COLO668 (cell line): ENCODE data around the gene PDPR.
"Not testable (repeated sequence)": the region's sequence is repeated elsewhere in the genome, so short reads cannot be mapped to it uniquely, and the experiment has no call there.

ENCODE experiments used
- DNase-seq: peaks from one replicate; lab custom pipeline; 2025; ENCODE audit not compliant: unreplicated experiment; lab: John Stamatoyannopoulos, UW

The PDPR gene

GRCh38 chr16:70160821-70161220, 46.7 kb downstream of the PDPR start:
- no peak for DNase-seq

DNA sequence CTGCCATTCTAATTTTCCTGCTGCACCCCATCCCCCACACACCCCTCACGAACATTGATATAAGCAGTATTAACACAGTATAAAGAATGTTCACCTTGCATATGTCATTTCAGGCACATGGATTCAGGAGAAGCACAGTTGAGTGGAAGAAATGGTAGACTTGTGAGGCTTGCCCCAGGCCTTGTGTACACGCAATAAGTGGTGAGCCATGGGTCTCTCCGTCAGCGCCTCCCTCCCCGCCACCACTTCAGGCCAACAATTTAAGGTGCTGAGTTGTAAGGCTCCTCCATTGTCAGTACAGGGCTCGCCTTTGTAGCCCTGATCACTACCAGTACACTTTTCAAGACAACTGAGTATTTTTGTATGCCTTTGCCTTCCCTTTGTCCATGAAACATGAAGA, 47.2 kb downstream of the PDPR start:
- DNase-seq, result no peak

DNA sequence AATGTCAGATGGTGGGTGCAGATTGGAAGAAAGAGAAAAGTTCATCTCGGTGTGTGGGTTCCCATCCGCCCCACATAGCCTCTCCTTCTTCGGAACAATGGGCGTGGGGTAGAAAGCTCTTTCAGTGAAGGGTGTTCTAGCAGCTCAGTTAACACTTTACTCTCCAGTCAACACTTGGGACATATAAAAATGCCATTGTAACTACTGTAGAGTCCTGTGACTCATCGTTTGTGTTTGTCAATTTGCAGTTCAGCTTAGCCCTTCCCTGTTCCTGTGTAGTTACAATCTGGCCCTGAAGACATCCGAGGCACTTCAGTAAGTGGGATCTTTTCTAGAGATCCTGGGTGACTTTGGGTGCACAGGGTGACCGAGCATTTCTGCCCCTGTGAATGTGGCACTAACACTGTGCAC, 47.9 kb downstream of the PDPR start:
- DNase-seq, result no peak

DNA sequence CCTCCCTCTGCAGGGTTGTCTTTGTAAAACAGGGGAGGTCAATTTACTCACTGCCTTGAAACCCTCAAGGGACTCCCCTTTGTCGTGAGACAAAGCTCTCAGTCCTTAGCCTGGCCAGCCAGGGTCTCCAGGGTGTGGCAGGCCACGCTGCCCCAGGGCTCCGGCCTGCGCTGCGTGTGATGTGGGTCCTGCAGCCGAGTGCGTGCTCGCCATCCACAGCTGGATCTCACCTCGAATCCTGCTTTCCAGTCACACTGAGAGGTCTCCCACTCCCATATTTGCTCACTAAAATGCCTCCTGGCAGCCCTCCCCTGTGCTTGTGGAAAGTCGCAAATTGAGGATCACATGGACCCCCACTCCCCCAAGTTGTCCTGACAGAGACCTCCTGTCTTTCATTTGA, 49.5 kb downstream of the PDPR start:
- DNase-seq, result no peak

GRCh38 chr16:70166688-70167087, 52.6 kb downstream of the PDPR start:
- DNase-seq, result not testable (repeated sequence)

DNA sequence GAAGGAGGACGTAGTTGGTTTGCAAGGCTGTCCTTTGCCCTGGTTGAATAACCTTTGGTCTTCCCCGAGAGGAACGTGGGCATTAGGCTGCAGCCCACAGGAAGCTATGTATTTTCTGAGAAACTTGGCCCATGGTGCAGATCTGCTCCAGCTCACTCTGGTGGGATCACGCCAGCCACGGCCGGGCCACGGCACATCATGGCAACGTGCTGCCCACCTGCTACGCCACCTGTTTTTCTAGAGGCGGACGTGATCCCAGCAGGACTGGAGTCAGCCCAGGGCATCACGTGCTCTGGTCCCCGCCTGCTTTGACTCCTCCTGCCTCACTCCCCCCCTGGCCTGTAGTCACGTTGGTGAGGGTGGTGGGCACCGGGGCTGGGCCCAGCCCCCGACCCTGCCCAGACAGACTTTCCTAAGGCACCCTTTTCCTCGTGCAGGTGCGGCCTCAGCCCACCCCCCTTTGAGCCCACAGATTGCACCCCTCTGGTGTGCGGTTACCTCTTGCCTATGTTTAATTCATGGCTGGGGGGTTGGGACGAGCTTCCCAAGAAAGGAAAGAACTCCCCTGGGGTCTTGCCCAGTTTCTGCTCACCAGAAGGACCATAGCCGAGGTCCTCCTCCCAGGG, 59.2 kb downstream of the PDPR start, which contains the start of gene CLEC18C:
Gene CLEC18C, plus strand, starts transcription at position 576 of the 626 bp plus-strand sequence. CDS start 492 bp downstream, outside the sequence.
- DNase-seq, result not testable (repeated sequence)

DNA sequence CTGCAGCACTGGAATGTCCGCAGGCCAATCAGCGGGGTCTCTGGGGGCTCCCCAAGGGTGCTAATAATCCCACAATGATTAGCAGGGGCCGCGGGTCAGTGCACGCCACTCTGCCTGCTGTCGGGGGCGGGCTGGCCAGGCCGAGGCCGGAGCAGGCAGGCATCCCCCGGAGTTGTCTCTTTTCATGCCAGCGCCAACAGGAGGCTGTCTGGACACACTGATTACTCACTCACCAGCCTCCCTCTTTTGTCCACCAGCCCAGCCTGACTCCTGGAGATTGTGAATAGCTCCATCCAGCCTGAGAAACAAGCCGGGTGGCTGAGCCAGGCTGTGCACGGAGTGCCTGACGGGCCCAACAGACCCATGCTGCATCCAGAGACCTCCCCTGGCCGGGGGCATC, 59.8 kb downstream of the PDPR start:
- DNase-seq, result not testable (repeated sequence)

DNA sequence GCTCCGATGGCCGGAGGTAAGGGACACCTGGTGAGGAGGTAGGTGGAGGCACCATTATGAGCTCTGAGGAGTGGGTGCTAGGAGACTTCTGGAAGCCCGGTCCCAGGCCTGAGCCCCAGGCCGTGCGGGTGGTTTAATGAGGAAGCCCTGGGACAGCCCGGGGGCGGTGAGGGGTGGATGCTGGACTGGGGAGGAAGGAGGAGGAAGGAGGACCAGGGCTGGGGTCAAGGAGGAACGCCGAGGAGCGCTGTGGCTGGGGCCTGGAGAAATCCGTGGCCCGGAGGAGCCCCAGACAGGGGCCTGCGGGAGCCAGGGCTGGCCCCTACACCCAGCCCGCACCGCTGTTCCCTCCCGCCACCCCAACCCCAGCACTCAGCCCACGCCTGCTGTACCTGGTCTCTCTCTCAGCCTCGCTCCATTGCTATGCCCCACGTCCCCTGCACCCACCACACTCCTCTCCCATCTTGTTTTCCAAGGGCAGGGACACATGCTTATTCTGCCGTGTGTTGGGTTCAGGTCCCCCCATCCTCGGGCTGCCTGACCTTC, 60.3 kb downstream of the PDPR start:
- DNase-seq, result not testable (repeated sequence)

DNA sequence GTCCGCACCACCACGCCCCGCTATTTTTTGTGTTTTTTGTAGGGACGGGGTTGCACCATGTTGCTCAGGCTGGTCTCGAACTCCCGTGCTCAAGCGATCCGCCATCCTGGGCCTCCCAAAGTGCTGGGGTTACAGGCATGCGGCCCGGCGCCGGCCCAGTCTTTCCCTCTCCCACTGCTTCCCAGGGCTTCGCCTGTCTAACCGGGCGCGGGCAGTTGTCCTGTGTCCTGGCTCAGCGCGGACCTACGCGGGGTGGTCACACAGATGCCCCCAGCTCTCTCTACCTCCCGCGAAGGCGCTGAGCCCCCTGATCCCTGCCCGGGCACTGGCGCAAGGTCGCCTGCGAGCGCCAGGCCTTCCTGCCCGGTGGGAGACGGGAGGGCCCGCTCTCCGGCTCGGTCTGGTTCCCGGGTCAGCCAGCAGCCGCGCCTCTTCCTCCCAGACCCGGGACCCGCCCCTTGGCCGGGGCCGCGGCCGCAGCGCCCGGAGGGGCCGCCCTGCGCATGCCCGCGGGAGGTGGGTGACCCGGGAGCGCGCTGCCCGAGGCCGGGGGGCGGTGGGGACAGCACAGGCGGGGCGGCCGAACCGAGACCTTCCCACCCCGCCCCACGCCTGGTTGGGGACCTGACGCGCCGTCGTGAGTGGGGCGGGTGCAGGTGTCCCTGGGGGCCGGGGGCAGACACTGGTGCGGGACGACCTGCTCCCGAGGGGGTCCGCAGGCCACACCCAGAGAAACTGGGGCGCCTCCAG, 73.9 kb downstream of the PDPR start:
- not testable (repeated sequence) for DNase-seq

DNA sequence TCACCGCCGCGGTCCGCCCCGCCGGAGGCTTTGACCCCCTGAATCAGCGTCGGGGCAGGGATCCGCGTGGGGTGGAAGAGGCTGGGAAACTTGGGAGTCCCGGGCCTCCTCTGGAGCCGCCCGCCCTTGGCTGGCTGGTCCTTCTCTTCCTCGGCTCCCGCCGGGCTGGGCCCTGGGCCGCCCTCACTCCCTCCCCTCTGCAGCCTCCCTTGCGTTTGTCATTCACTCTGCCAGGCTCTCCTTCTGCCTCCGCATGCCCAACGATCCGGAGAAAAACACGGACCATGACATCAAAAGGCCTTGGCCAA, 74.4 kb downstream of the PDPR start:
- DNase-seq, result not testable (repeated sequence)

DNA sequence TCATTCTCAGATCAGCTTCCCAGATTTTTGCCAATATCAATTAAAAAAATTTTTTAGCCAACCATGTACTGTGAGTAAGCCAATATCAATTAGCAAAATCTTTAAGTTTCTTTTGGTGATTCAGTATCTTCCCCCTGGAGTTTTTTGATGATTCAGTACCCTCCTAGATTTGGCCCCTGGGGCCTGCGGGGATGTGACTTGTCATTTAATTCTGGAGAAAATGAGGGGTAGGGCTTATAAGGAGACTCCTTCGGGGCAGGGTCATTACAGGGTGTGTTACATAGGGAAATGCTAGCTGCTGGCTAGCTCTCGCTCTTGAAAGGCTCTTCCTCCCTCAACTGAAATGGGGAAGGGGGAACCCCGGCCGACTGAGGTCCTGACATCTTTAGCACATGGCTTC, 76.4 kb downstream of the PDPR start:
- DNase-seq, result not testable (repeated sequence)

DNA sequence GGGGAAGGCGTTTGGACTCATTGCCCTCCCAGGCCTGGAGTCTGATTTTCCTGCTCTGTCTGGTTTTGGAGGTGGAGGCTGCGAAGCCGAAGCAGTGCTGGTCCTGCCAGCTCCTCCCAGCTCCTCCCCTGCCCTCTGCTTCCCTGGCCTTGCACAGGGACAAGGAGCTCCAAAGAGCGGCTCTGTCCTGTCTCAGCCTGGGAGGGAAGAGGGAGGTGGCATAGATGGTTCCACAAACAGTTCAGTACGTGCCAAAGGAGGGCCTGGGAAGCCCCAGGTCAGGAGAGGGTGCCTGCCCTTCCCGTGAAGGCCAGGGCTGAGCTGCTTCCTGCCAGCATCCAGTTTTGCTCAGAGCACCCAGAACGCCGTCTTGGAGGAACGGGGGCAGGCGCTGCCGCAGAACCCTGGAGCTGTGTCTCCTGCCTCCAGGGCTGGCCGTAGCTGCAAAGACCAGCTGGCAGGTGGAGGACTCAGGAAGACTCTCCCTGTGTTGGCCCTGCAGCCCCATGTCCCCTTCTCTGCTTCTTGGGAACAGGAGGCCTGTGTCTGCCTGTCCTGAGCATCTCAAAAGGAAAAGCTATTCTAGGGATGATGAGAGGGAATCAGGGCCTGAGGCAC, 82.7 kb downstream of the PDPR start:
- not testable (repeated sequence) for DNase-seq

DNA sequence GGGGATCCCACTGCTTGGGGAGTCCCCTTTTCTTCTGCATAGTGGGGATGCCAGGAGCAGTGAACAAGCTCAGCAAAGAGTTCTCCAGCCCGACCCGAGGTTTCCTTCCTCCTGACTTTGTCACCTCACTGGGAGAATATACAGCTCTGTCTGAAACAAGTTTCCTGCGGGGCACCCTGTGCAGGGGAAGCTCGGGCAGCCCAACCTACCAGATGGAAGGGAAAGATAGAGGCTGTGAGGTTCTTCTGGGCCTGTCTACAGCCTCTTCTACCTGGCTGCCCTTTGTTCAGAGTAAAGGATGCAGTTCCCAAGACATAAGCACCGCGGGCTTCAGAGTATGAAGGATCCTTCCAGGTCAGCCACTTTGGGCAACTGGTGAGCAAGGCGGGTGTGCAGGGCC, 83.5 kb downstream of the PDPR start:
- not testable (repeated sequence) for DNase-seq

GRCh38 chr16:70198230-70198629, 84.1 kb downstream of the PDPR start:
- not testable (repeated sequence) for DNase-seq

- DNase-seq, result not testable (repeated sequence)
Observed at GRCh38 chr16:70198666-70199065, 84.5 kb downstream of the PDPR start.

DNA sequence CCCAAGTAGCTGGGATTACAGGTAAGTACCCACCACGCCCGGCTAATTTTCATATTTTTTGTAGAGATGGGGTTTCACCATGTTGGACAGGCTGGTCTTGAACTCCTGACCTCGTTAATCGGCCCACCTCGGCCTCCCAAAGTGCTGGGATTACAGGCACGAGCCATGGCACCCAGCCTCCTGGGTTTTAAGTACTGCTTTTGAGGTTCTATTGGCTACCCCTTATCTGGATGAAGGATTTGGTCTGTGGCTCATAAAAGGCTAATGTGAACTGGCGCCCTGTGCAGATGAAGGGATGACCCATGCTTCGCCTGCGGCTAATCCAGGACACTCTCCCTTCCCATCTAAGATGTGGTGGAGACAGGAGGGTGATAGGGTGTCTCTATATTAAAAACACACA, 85.0 kb downstream of the PDPR start:
- DNase-seq, result not testable (repeated sequence)

- DNase-seq, result not testable (repeated sequence)
Observed at GRCh38 chr16:70200063-70200462, 85.9 kb downstream of the PDPR start.

- DNase-seq, result not testable (repeated sequence)
Observed at GRCh38 chr16:70203508-70203907, 89.4 kb downstream of the PDPR start.

GRCh38 chr16:70204010-70204409, 89.9 kb downstream of the PDPR start:
- DNase-seq, result not testable (repeated sequence)

DNA sequence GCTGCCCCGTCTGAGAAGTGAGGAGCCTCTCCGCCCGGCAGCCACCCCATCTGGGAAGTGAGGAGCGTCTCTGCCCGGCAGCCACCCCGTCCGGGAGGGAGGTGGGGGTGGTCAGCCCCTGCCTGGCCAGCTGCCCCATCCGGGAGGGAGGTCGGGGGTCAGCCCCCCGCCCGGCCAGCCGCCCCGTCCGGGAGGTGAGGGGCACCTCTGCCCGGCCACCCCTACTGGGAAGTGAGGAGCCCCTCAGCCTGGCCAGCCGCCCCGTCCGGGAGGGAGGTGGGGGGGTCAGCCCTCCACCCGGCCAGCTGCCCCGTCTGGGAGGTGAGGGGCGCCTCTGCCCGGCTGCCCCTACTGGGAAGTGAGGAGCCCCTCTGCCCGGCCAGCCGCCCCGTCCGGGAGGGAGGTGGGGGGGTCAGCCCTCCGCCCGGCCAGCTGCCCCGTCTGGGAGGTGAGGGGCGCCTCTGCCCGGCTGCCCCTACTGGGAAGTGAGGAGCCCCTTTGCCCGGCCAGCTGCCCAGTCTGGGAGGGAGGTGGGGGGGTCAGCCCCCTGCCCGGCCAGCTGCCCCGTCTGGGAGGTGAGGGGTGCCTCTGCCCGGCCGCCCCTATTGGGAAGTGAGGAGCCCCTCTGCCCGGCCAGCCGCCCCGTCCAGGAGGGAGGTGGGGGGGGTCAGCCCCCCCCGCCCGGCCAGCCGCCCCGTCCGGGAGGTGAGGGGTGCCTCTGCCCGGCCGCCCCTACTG, 90.7 kb downstream of the PDPR start:
- DNase-seq, result not testable (repeated sequence)

DNA sequence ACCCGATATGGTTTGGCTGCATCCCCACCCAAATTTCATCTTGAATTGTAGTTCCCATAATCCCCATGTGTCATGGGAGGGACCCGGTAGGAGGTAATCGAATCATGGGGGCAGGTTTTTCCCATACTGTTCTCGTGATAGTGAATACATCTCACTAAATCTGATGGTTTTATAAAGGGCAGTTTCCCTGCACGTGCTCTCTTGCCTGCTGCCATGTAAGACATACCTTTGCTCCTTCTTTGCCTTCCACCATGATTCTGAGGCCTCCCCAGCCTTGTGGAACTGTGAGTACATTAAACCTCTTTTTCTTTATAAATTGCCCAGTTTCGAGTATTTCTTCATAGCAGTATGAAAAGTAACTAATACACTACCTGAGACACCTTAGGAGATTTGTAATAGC, 92.2 kb downstream of the PDPR start:
- DNase-seq, result not testable (repeated sequence)
